Activated CD8-positive, alpha-beta memory T cell treated with anti-CD3 and anti-CD28 coated beads, Interleukin-2, amount 10 ng/mL, durations not matched to agents 7 days and 5 days (primary cell): Measurements from ENCODE around the gene HSD17B12. TPM values are rescaled to one million over a fixed set of nuclear protein-coding genes. Genes with fewer than 3 reads are reported as not detected.

ENCODE experiments used
- ATAC-seq: fragments of 150-1000 bp; cut with Tn5 transposase; one replicate; pipeline ENCODE4 v1.10.0; 2021; ENCODE audit warnings: moderate library complexity
- CTCF ChIA-PET: fragments of 350-600 bp; sonication (Branson Sonifier 250); formaldehyde crosslinking; loops from one replicate; lab custom pipeline; 2021; ENCODE audit warnings: antibody characterized with exemption; lab: Charles Lee
- DNase-seq: peaks from one replicate; pipeline ENCODE4 v3.0.0-alpha.2; 2020
- H3K27ac Mint-ChIP-seq: one replicate; pipeline ENCODE4 v1.8.0; 2021; ENCODE audit warnings: mild to moderate bottlenecking, mixed read lengths
- H3K27me3 Mint-ChIP-seq: one replicate; pipeline ENCODE4 v1.8.0; 2021; ENCODE audit warnings: mixed read lengths
- H3K36me3 Mint-ChIP-seq: one replicate; pipeline ENCODE4 v1.8.0; 2021; ENCODE audit warnings: mild to moderate bottlenecking, mixed read lengths
- H3K4me1 Mint-ChIP-seq: one replicate; pipeline ENCODE4 v1.8.0; 2021; ENCODE audit warnings: mixed read lengths
- H3K4me3 Mint-ChIP-seq: one replicate; pipeline ENCODE4 v1.8.0; 2021; ENCODE audit warnings: mild to moderate bottlenecking, moderate library complexity, mixed read lengths
- H3K9me3 Mint-ChIP-seq: one replicate; pipeline ENCODE4 v1.8.0; 2022; ENCODE audit warnings: low read depth, mixed read lengths
- total RNA-seq, 2 experiments: library from RNA; stranded (reverse); gene quantifications; one replicate each; pipeline ENCODE4 v1.2.3, GENCODE V29; 2021

Gene HSD17B12
- total RNA-seq, 2 experiments from 2014 or later: 26.1 to 30.9 TPM

DNA sequence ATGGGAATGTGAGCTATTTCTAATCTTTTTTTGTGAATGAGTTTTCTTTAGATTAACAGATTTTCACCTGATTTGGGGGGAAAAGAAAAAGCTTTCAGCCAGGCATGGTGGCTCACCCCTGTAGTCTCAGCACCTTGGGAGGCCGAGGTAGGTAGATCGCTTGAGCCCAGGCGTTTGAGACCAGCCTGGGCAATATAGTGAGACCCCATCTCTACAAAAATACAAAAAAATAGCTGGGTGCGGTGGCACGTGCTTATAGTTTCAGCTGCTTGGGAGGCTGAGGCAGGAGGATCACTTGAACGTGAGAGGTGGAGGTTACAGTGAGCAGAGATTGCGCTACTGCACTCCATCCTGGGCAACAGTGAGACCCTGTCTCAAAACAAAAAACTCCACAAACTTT, 92.2 kb downstream of the HSD17B12 start:
- no peak for DNase-seq
- CTCF ChIA-PET: no interaction called here
- Mint-ChIP-seq H3K36me3 (peaks cover 19% of the 10 kb centered on the region), H3K4me3 (no peak overlapping the region), H3K9me3 (peaks cover 2% of the 10 kb centered on the region), H3K4me1 (no peaks in the 10 kb centered on the region), H3K27me3 (no peaks in the 10 kb centered on the region), H3K27ac (no peak overlapping the region)
- no peak for ATAC-seq

DNA sequence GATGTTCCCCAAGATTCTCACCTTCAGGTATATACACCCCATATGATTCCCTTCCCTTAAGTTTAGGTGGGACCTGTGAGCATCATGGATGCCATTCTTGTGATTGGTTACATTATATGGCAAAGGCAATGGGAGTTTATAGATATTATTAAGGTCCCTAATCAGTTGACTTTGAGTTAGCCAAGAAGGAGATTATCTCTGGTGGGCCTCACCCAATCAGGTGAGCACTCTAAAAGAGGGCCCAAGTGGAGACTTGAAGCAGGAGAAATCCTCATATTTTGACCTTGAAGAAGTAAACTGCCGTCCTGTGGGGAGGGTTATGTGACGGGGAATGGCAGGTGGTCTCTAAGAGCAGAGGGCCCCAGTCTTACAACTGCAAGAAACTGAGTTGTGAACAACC, 94.2 kb downstream of the HSD17B12 start:
- CTCF ChIA-PET: no interaction called here
- H3K9me3 Mint-ChIP-seq: peaks cover 2% of the 10 kb centered on the region
- DNase-seq (no peak), ATAC-seq (no peak)
- H3K4me3 Mint-ChIP-seq: no peak overlapping the region
- H3K4me1 Mint-ChIP-seq: no peaks in the 10 kb centered on the region
- peaks cover 13% of the 10 kb centered on the region for H3K36me3 Mint-ChIP-seq
- no peaks in the 10 kb centered on the region for H3K27me3 Mint-ChIP-seq
- H3K27ac Mint-ChIP-seq: no peak overlapping the region

DNA sequence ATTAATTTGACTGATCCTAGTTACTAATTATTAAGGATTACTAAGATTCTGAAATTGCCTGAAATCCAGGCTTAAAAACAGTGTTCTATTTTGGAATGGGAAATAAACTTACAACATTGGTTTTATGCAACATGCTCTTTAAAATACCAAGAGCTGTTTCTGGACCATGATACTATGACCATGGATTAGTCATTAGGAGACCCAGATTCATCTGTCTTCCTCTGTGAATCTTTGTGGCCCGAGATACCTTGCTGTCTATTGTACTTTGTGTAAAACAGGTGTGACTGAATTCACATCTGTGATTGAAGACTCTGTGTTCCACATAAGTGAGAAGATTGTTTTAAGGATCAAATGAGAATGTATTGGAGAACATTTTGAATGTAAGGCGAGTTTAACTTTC, 98.8 kb downstream of the HSD17B12 start:
- no peaks in the 10 kb centered on the region for H3K27me3 Mint-ChIP-seq
- H3K4me1 Mint-ChIP-seq: no peaks in the 10 kb centered on the region
- H3K4me3 Mint-ChIP-seq: no peak overlapping the region
- H3K27ac Mint-ChIP-seq: no peak overlapping the region
- no peak for ATAC-seq
- DNase-seq: no peak
- CTCF ChIA-PET: no interaction called here
- peaks cover 8% of the 10 kb centered on the region for H3K9me3 Mint-ChIP-seq
- H3K36me3 Mint-ChIP-seq: peaks cover 23% of the 10 kb centered on the region

DNA sequence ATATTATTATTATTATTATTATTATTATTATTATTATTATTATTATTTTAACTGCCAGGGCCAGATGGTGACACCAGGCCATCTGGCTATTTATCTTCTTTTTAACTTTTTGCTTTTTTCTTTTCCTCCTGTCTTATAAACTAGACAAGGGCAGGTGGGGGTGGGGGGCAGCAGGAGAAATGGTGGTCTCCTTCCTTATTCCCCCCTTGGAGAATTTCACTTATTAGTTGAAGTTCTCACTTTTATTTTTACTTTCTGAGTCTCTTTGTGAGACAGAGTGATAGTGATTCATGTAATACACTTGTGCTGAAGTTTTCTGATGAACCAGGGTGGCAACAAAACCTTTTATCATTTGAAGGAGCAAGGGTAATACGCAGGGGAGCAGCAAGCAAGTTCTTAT, 103.8 kb downstream of the HSD17B12 start:
- peaks cover 30% of the 10 kb centered on the region for H3K36me3 Mint-ChIP-seq
- H3K27me3 Mint-ChIP-seq: no peaks in the 10 kb centered on the region
- ATAC-seq: no peak
- CTCF ChIA-PET: interaction anchor here (1.6 kb wide), 1 partner anchor 15 kb away, joined by 3 read pairs; no protein-coding TSS in a partner anchor
- peaks cover 12% of the 10 kb centered on the region for H3K9me3 Mint-ChIP-seq
- H3K4me3 Mint-ChIP-seq: no peak overlapping the region
- no peaks in the 10 kb centered on the region for H3K4me1 Mint-ChIP-seq
- DNase-seq: no peak
- no peak overlapping the region for H3K27ac Mint-ChIP-seq

DNA sequence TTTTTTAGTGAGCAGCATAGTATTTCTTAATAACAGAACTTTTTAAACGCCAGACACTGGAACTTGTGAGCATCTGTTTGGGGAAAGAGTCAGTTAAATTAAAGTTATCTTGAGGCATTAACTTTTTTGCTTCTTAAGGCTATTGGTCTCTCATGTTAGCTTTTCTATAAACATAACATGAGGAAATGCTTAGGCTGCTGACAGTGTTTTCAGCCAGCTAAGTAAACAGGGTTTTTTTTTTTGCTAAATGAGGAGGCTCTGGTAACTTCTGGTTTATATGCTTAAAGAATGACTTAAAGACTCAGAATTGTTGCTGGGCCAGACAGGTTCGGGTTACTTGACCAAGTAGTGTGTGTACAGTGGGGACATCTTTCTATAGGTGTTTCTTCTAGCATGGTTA, 104.3 kb downstream of the HSD17B12 start:
- H3K4me3 Mint-ChIP-seq: no peak overlapping the region
- no peak for ATAC-seq

DNA sequence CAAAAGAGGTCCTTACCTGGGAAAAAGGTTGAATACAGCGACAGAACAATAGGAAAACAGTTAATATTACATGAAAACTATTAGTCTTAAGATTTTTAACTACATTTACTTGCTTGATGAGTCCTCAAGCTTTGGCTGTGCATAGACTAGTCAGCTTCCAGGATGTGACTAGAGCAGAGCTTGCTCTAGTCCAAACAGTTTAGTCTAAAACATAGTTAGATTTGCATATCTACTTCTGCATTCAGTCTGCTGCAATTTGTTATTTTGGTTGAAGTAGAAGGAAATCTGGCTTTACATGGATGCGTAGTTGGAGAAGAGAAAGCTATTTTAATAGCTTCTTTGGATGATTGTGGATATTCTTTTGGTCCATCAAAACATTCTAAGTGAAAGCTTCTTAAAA, 104.8 kb downstream of the HSD17B12 start:
- ATAC-seq: no peak
- Mint-ChIP-seq H3K9me3 (peaks cover 12% of the 10 kb centered on the region), H3K27ac (no peak overlapping the region), H3K27me3 (no peaks in the 10 kb centered on the region), H3K36me3 (peaks cover 32% of the 10 kb centered on the region), H3K4me3 (no peak overlapping the region), H3K4me1 (no peaks in the 10 kb centered on the region)
- no peak for DNase-seq
- CTCF ChIA-PET: interaction anchor here (1.6 kb wide), 1 partner anchor 14 kb away, joined by 3 read pairs; no protein-coding TSS in a partner anchor

More for the DNA sequence above, 104.3 kb downstream of the HSD17B12 start:
- DNase-seq: no peak
- peaks cover 30% of the 10 kb centered on the region for H3K36me3 Mint-ChIP-seq
- no peak overlapping the region for H3K27ac Mint-ChIP-seq
- peaks cover 12% of the 10 kb centered on the region for H3K9me3 Mint-ChIP-seq
- H3K27me3 Mint-ChIP-seq: no peaks in the 10 kb centered on the region
- no peaks in the 10 kb centered on the region for H3K4me1 Mint-ChIP-seq
- CTCF ChIA-PET: interaction anchor here (1.6 kb wide), 1 partner anchor 14 kb away, joined by 3 read pairs; no protein-coding TSS in a partner anchor

DNA sequence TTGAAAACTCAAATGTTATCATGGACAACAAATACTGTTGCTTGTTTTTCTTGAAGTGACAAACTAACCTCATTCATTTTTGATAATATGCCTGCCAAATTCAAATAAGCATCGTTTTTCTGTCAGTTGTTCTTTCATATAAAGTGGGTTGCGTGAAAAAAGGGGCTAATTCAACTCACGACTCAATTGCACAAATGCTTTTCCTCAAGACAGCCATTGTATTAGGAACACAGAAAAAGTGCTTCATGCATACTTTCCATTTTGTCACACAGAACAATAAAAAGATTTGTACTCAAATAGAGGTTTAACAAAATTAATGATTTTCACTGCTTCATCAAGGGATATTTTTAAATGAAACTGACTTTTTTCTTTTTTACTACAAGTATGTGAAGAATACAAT, 105.5 kb downstream of the HSD17B12 start:
- H3K27me3 Mint-ChIP-seq: no peaks in the 10 kb centered on the region
- H3K27ac Mint-ChIP-seq: no peak overlapping the region
- CTCF ChIA-PET: interaction anchor here (1.6 kb wide), 1 partner anchor 13 kb away, joined by 3 read pairs; no protein-coding TSS in a partner anchor

DNA sequence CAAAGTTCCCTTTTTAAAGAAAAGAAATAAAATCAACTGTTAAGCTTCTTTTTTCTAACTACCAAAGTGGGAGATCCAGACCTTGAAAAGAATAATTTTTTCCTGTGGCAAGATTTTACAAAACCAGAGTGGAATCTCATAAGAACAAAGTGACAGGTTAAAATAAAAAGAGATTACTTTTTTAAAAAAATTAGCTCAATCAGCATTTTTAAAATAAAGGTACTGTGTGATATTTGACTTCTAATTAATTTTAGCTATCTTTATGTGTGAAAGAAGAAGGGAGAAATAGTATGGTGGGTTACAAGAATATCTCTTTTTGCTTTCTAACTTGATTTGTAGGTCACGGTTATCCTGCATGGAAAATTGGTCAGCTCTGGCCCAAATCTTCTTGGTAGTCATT, 107.3 kb downstream of the HSD17B12 start:
- Mint-ChIP-seq H3K27ac (no peak overlapping the region), H3K4me1 (no peaks in the 10 kb centered on the region), H3K27me3 (no peaks in the 10 kb centered on the region), H3K36me3 (peaks cover 28% of the 10 kb centered on the region), H3K4me3 (no peak overlapping the region), H3K9me3 (peaks cover 13% of the 10 kb centered on the region)
- DNase-seq (no peak), ATAC-seq (no peak)
- CTCF ChIA-PET: interaction anchor here (1.6 kb wide), 1 partner anchor 23 kb away, joined by 3 read pairs; no protein-coding TSS in a partner anchor

More for the DNA sequence above, 105.5 kb downstream of the HSD17B12 start:
- Mint-ChIP-seq H3K4me1 (no peaks in the 10 kb centered on the region), H3K36me3 (peaks cover 33% of the 10 kb centered on the region), H3K9me3 (peaks cover 13% of the 10 kb centered on the region), H3K4me3 (no peak overlapping the region)
- no peak for DNase-seq
- no peak for ATAC-seq

DNA sequence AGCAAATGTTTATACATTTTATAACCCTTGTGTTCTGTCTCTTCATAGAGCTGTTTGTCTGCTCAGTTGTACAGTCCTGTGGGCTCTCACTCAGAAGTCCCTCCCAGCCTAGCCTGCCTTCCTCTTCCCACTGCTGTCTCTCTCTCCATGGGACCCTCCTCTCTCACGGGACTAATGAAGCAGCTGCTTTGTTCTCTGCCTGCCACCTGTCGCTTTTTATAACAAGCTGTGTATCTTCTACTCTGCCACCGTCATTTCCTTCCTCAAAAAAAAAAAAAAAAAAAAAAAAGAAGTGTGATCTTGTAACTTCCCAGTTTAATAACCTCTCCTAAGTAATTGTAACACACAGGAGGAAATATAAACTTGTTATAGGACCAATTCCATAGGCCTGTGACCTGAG, 107.9 kb downstream of the HSD17B12 start:
- CTCF ChIA-PET: interaction anchor here (1.6 kb wide), 1 partner anchor 24 kb away, joined by 3 read pairs; no protein-coding TSS in a partner anchor
- Mint-ChIP-seq H3K9me3 (peaks cover 13% of the 10 kb centered on the region), H3K36me3 (peaks cover 26% of the 10 kb centered on the region), H3K27ac (no peak overlapping the region), H3K27me3 (no peaks in the 10 kb centered on the region), H3K4me1 (no peaks in the 10 kb centered on the region), H3K4me3 (no peak overlapping the region)
- ATAC-seq (no peak), DNase-seq (no peak)

DNA sequence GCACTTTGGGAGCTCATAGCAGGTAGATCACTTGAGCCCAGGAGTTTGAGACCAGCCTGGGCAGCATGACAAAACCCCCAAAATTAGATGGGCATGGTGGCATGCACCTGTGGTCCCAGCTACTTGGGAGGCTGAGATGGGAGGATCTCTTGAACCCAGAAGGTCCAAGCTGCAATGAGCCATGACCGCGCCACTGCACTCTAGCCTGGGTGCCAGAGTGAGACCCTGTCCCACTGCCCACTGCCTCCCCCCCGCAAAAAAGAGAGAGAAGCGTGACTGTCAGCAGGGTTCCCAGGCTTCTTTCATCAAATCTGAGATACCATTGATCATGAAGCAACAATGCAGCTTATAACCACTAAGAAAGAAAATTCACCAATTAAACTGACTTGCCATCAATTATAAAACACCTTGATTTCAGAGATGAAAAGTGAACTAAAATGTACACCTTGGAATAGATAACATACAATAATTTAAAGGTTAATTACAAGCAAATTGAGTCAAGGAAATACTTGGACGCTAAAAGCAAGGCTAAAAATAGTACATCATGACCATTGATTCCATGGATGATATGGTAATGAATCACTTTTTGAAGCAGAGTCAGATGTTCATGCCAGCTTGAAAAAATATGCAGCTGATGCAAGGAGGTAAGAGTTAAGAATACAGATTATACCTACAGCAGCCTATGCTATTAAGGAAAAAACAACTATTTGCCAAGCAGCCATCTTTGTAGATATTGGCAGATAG, 109.3 kb downstream of the HSD17B12 start:
- peaks cover 4% of the 10 kb centered on the region for H3K9me3 Mint-ChIP-seq
- no peak overlapping the region for H3K4me3 Mint-ChIP-seq
- no peak for DNase-seq
- H3K27ac Mint-ChIP-seq: no peak overlapping the region
- no peaks in the 10 kb centered on the region for H3K4me1 Mint-ChIP-seq
- H3K36me3 Mint-ChIP-seq: peaks cover 17% of the 10 kb centered on the region
- H3K27me3 Mint-ChIP-seq: no peaks in the 10 kb centered on the region
- CTCF ChIA-PET: interaction anchor here (0.8 kb wide), 1 partner anchor 36 kb away, joined by 3 read pairs; no protein-coding TSS in a partner anchor
- no peak for ATAC-seq

DNA sequence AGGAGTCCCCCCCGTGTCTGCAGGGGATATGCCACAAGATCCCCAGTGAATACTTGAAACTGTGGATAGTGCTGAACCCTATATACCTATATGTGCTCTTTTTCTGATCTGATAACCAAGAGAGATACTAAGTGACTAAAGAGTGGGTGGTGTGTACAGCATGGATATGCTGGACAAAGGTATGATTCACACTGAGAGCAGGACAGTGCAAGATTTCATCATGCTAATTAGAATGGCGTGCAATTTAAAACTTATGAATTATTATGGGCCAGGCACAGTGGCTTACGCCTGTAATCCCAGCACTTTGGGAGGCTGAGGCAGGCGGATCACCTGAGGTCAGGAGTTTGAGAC, 109.9 kb downstream of the HSD17B12 start:
- H3K27ac Mint-ChIP-seq: no peak overlapping the region
- no peaks in the 10 kb centered on the region for H3K27me3 Mint-ChIP-seq
- DNase-seq: no peak
- peaks cover 15% of the 10 kb centered on the region for H3K36me3 Mint-ChIP-seq
- H3K9me3 Mint-ChIP-seq: peaks cover 2% of the 10 kb centered on the region
- no peak overlapping the region for H3K4me3 Mint-ChIP-seq
- no peaks in the 10 kb centered on the region for H3K4me1 Mint-ChIP-seq
- CTCF ChIA-PET: no interaction called here
- no peak for ATAC-seq

DNA sequence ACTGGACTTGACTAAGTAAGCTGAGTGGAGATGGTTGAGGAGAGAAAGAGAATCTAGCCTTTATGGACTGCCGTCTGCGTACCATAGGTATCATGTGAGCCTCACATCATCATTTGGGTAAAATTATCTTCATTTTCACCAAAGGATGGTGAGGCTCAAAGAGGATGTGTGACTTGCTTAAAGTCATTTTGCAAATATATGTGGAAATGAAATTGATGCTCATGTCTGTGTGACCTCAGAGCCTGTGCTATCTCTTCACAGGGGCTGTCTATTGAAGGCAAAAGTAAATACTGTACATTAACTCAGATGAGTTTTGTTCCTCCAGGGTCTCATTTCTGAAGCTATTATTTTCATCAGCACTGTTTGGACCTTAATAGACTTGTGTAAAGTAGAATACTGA, 116.8 kb downstream of the HSD17B12 start:
- Mint-ChIP-seq H3K27ac (no peak overlapping the region), H3K36me3 (peaks cover 5% of the 10 kb centered on the region), H3K4me3 (no peak overlapping the region), H3K9me3 (no peaks in the 10 kb centered on the region), H3K4me1 (no peaks in the 10 kb centered on the region), H3K27me3 (no peaks in the 10 kb centered on the region)
- ATAC-seq (no peak), DNase-seq (no peak)
- CTCF ChIA-PET: no interaction called here

DNA sequence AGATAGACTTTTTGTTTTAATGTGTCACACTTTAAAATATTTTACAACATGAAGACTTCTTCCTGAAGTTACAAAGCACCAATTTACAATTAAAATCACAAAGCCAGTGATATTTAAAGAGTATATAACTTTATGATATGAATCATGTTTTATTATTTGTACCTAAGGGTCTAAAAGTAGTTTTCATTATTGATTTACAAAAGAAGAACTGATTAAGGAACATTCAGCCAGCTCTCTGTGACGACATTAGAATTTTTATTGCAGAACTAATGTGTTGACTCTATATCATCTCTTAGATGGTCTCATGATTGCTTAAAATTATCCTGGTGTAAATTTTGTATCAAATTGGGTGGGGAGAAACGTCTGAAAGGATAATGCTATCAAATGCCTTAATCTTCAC, 117.3 kb downstream of the HSD17B12 start:
- Mint-ChIP-seq H3K4me3 (no peak overlapping the region), H3K27me3 (no peaks in the 10 kb centered on the region), H3K27ac (no peak overlapping the region), H3K4me1 (no peaks in the 10 kb centered on the region), H3K9me3 (no peaks in the 10 kb centered on the region), H3K36me3 (peaks cover 5% of the 10 kb centered on the region)
- CTCF ChIA-PET: no interaction called here
- DNase-seq (no peak), ATAC-seq (no peak)

DNA sequence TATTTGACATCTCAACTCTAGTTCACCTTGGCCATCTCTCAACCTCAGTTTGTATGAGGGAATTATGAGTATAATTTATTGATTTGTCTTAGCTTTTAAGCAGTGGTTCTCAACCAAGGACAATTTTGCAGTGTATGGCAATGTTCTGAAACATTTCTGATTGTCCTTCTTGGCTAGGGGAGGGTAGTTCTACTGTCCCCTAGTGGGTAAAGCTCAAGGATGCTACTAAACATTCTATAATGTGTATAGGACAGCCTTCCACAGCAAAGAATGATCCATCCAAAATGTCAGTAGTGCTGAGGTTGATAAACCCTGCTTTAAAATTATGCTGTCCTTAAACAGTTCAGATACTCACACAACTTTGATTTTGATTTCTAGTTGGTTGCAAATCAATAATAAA, 122.0 kb downstream of the HSD17B12 start:
- no peak for ATAC-seq
- no peak for DNase-seq
- H3K27ac Mint-ChIP-seq: no peak overlapping the region
- peaks cover 3% of the 10 kb centered on the region for H3K9me3 Mint-ChIP-seq
- no peaks in the 10 kb centered on the region for H3K4me1 Mint-ChIP-seq
- H3K36me3 Mint-ChIP-seq: peaks cover 24% of the 10 kb centered on the region
- CTCF ChIA-PET: no interaction called here
- no peaks in the 10 kb centered on the region for H3K27me3 Mint-ChIP-seq
- no peak overlapping the region for H3K4me3 Mint-ChIP-seq
